ENCODE results near the gene PTPN1.
"Not testable (repeated sequence)": the region's sequence is repeated elsewhere in the genome, so short reads cannot be mapped to it uniquely, and the experiment has no call there.

PTPN1 gene

GRCh38 chr20:50482396-50482981 is 27.7 kb upstream of the PTPN1 start:
- DNase-seq = no peak

GRCh38 chr20:50484271-50484976 is 25.8 kb upstream of the PTPN1 start:
- no peak for DNase-seq

DNA sequence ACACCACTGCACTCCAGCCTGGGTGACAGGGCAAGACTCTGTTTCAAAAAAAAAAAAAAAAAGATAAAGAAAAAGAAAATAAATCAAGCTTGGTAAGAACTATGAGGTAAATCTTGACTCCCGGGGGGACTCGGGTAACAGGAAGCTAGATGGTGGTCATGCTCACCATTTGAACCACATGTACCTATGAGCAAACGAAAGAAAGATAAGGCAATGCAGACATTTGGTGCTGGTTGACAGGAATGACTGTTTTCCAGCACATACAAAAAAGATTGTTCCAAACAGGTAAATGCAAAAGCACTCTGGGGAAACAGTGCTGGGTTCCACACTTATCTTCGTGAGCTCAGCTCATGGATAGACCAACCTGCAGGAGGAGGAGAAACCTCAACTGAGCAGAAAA is 22.8 kb upstream of the PTPN1 start:
- DNase-seq = no peak

- no peak for DNase-seq
Measured at GRCh38 chr20:50488236-50488806, 21.9 kb upstream of the PTPN1 start.

GRCh38 chr20:50491168-50491567 is 19.0 kb upstream of the PTPN1 start:
- DNase-seq = no peak

- no peak for DNase-seq
Measured at GRCh38 chr20:50491926-50492634, 18.1 kb upstream of the PTPN1 start.

- DNase-seq = no peak
Measured at GRCh38 chr20:50493881-50494253, 16.3 kb upstream of the PTPN1 start.

GRCh38 chr20:50494428-50494827 is 15.8 kb upstream of the PTPN1 start:
- no peak for DNase-seq

- DNase-seq = no peak
Measured at GRCh38 chr20:50496773-50497385, 13.3 kb upstream of the PTPN1 start.

DNA sequence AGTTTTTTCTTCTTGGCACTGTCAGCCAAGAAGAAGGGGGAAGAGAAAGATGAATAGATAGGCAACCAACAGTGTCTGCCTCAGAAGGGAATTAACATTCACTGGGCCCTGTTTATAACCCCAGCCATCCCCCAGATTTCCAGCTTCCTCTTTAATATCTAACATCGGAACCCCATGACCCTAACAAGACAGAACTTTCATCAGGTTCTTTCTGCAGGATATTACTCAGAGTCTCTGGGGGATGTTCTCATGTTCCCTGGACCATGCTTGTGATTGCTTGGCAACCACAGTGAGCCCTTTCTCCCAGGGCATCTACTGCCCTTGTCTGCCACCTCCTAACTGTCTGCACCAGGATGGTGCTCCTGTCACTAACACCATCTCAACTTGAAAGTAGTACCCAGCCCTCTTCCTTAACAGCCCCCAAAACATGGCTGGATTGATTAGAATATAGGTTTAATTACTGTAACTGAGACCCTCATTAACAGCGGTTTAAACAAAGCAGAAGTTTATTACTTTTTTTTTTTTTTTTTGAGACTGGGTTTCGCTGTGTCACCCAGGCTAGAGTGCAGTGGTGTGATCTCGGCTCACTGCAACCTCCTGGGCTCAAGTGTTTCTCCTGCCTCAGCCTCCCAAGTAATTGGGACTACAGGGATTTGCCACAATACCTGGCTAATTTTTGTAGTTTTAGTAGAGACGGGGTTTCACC is 12.0 kb upstream of the PTPN1 start:
- no peak for DNase-seq

- no peak for DNase-seq
Measured at GRCh38 chr20:50499938-50500337, 10.2 kb upstream of the PTPN1 start.

GRCh38 chr20:50501972-50502745 is 8.0 kb upstream of the PTPN1 start:
- no peak for DNase-seq

GRCh38 chr20:50504231-50504823 is 5.9 kb upstream of the PTPN1 start:
- DNase-seq = no peak

GRCh38 chr20:50506270-50506579 is 4.0 kb upstream of the PTPN1 start:
- DNase-seq = no peak

- not testable (repeated sequence) for DNase-seq
Measured at GRCh38 chr20:50507745-50508144, 2.4 kb upstream of the PTPN1 start.

- DNase-seq = no peak
Measured at GRCh38 chr20:50508171-50508755, 1.9 kb upstream of the PTPN1 start.

DNA sequence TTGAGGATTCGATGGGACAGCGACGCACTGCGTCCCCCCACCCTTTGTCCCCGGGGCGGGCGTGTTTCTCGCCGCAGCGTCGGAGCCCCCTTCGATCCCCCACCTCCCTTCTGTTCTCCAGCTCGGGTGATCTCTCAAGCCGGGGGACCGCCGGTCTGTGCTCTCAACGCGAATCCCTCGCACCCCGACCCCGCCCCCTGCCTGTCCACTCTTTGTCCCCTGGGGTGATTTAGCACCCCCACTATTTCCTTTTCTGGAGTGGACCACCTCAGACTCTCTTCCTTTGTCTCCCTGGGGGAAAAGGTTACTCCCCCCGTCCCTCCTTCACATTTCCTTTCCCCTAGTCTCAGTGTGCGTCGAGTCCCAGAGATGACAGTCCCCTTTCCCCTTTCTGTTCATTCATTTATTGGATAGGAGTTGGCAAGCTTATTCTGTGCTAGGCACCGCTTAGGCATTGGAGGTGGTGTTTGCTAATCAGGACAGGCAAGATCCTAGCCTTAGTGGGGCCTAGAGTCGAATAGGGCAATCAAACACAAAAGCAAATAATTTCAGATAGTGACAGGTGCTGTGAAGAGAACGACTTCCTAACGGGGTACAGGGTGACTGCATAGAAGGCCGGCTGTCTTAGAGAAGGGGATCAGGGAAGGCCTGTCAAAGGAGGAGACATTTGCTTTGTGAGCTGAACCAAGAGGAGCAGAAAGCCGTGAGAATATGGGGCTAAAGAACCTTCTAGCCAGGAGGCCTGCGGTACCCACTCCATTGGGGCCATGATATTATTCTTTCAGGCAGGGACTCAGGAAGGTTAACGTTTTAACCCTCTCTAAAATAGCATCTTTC is 741 bp downstream of the PTPN1 start:
- DNase-seq = no peak

- DNase-seq = no peak
Measured at GRCh38 chr20:50512323-50512722, 2.1 kb downstream of the PTPN1 start.

GRCh38 chr20:50513169-50514034 is 3.2 kb downstream of the PTPN1 start:
- DNase-seq = no peak

DNA sequence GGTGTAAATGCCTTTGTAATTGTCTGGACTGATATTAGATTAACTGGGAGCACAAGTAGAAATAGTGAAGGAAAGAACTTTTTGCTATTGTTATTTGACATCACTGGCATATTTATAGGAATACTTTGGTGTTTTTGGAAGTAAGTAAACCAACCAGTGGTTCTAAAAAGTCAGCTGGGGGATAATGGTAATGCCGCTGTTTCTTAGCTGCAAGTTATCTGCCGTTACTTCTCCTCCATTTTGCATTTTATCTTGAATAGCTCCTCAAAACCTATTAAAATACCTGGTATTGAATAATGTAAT is 3.8 kb downstream of the PTPN1 start:
- DNase-seq = no peak
